ENCODE results near the gene S1PR2. TPM values are rescaled to one million over a fixed set of nuclear protein-coding genes. Genes with fewer than 3 reads are reported as not detected.

The S1PR2 gene
- total RNA-seq, 1 experiment from 2014 or later: 8.4 TPM

GRCh38 chr19:10189616-10190015 is 41.5 kb downstream of the S1PR2 start:
- Histone ChIP-seq H3K4me1 (ENCODE audit: insufficient read depth, low read length, poor library complexity, severe bottlenecking) (no peaks in the 10 kb centered on the region), H3K9me3 (ENCODE audit: low read depth, low read length, poor library complexity, severe bottlenecking) (no peaks in the 10 kb centered on the region), H3K36me3 (ENCODE audit: insufficient read depth, low read length, poor library complexity, severe bottlenecking) (peaks cover 55% of the 10 kb centered on the region), H3K4me3 (ENCODE audit: low read depth, low read length, poor library complexity, severe bottlenecking) (no peak overlapping the region), H3K27me3 (replicated peaks; ENCODE audit: insufficient read depth, low read depth, low read length, poor library complexity) (no peaks in the 10 kb centered on the region), H3K27ac (ENCODE audit: low read depth, low read length, poor library complexity, severe bottlenecking) (no peak overlapping the region)
- intact Hi-C loops (cut with micrococcal nuclease; ENCODE audit: unreplicated experiment): no loop called here
- ChIA-PET POLR2A (ENCODE audit: low non-redundant PET) (no interaction called here), CTCF (interaction anchor here (0.6 kb wide), 1 partner anchor 270 kb away, joined by 3 read pairs; no protein-coding TSS in a partner anchor)
- no peak for TF ChIP-seq CTCF (conservative IDR thresholded peaks at IDR 0.05; ENCODE audit: low read depth, low read length)
- no peak for TF ChIP-seq EZH2 (IDR thresholded peaks at IDR 0.05; ENCODE audit: borderline replicate concordance, low read depth, low read length, poor library complexity, severe bottlenecking)
- no TSS peak for BruUV-seq (replicated peaks)
- DNase-seq (ENCODE audit: low spot score): no peak

GRCh38 chr19:10187315-10187714 is 43.8 kb downstream of the S1PR2 start:
- DNase-seq (ENCODE audit: low spot score): no peak
- peaks cover 52% of the 10 kb centered on the region for H3K36me3 ChIP-seq (ENCODE audit: insufficient read depth, low read length, poor library complexity, severe bottlenecking)
- intact Hi-C loops (cut with micrococcal nuclease; ENCODE audit: unreplicated experiment): no loop called here
- no peak overlapping the region for H3K27ac ChIP-seq (ENCODE audit: low read depth, low read length, poor library complexity, severe bottlenecking)
- POLR2A ChIA-PET (ENCODE audit: low non-redundant PET): interaction anchor here (0.6 kb wide), 1 partner anchor 11 kb away, joined by 3 read pairs; no protein-coding TSS in a partner anchor
- H3K9me3 ChIP-seq (ENCODE audit: low read depth, low read length, poor library complexity, severe bottlenecking): no peaks in the 10 kb centered on the region
- CTCF ChIA-PET: no interaction called here
- no peaks in the 10 kb centered on the region for H3K4me1 ChIP-seq (ENCODE audit: insufficient read depth, low read length, poor library complexity, severe bottlenecking)
- no peaks in the 10 kb centered on the region for H3K27me3 ChIP-seq (replicated peaks; ENCODE audit: insufficient read depth, low read depth, low read length, poor library complexity)
- no TSS peak for BruUV-seq (replicated peaks)
- TF ChIP-seq CTCF (conservative IDR thresholded peaks at IDR 0.05; ENCODE audit: low read depth, low read length): no peak
- TF ChIP-seq EZH2 (IDR thresholded peaks at IDR 0.05; ENCODE audit: borderline replicate concordance, low read depth, low read length, poor library complexity, severe bottlenecking): no peak
- no peak overlapping the region for H3K4me3 ChIP-seq (ENCODE audit: low read depth, low read length, poor library complexity, severe bottlenecking)

- ChIA-PET CTCF (no interaction called here), POLR2A (ENCODE audit: low non-redundant PET) (no interaction called here)
- TF ChIP-seq EZH2 (IDR thresholded peaks at IDR 0.05; ENCODE audit: borderline replicate concordance, low read depth, low read length, poor library complexity, severe bottlenecking) (no peak), CTCF (conservative IDR thresholded peaks at IDR 0.05; ENCODE audit: low read depth, low read length) (no peak)
- Histone ChIP-seq H3K36me3 (ENCODE audit: insufficient read depth, low read length, poor library complexity, severe bottlenecking) (peaks cover 56% of the 10 kb centered on the region), H3K27ac (ENCODE audit: low read depth, low read length, poor library complexity, severe bottlenecking) (peak overlapping the region; percentile 21), H3K9me3 (ENCODE audit: low read depth, low read length, poor library complexity, severe bottlenecking) (no peaks in the 10 kb centered on the region), H3K4me3 (ENCODE audit: low read depth, low read length, poor library complexity, severe bottlenecking) (no peak overlapping the region), H3K4me1 (ENCODE audit: insufficient read depth, low read length, poor library complexity, severe bottlenecking) (no peaks in the 10 kb centered on the region), H3K27me3 (replicated peaks; ENCODE audit: insufficient read depth, low read depth, low read length, poor library complexity) (no peaks in the 10 kb centered on the region)
- intact Hi-C loops (cut with micrococcal nuclease; ENCODE audit: unreplicated experiment): no loop called here
- DNase-seq (ENCODE audit: low spot score): no peak
- BruUV-seq (replicated peaks): no TSS peak
Observed at GRCh38 chr19:10184636-10185035, 46.5 kb downstream of the S1PR2 start.
